GM21515 (cell line): ENCODE results near the gene RERE.

Source experiments
- ATAC-seq: cut with Tn5 transposase; IDR thresholded peaks from one replicate; pipeline ENCODE4 v1.9.1; 2021; ENCODE audit not compliant: unreplicated experiment

Gene RERE

DNA sequence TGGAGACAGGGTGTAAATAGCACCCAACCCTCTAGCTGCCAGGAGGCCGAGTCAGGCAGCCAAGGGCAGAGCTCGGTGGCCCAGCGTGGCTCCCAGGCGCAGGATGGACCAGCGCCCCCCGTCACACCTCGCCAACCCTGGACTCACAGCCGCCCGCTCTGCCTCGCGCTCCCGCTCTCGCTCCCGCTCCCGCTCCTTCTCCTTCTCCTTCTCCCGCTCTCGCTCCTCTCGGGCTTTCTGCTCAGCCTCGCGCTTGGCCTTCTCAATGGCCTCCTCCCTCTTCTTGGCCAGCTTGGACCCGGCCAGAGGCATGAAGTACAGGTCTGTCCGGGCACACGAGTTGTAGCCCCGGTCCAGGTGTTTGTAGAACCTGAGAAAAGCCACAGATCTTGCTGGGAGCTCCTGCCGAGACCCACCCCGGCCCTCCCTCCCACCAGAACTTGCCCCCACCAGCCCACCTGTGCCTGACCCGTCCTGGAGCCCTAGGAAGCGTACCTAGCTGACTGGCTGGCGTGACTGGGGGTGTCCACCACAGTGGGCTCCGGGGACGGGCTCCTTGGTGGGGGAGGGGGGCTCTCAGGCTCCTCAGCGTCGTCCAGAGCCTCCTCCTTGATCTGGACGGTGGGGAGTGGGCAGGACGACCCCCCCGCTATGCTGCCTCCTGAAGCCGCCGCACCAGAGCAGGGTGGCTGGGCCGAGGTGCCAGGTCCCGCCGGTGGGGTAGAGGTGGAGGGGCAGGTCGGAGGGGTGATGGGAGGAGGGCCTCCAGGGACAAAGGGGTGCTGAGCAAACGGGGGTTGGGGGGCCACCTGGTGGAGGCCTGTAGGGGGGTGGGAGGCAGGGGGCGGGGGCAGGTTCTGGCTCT lies 457.6 kb downstream of the RERE start:
- no peak for ATAC-seq

DNA sequence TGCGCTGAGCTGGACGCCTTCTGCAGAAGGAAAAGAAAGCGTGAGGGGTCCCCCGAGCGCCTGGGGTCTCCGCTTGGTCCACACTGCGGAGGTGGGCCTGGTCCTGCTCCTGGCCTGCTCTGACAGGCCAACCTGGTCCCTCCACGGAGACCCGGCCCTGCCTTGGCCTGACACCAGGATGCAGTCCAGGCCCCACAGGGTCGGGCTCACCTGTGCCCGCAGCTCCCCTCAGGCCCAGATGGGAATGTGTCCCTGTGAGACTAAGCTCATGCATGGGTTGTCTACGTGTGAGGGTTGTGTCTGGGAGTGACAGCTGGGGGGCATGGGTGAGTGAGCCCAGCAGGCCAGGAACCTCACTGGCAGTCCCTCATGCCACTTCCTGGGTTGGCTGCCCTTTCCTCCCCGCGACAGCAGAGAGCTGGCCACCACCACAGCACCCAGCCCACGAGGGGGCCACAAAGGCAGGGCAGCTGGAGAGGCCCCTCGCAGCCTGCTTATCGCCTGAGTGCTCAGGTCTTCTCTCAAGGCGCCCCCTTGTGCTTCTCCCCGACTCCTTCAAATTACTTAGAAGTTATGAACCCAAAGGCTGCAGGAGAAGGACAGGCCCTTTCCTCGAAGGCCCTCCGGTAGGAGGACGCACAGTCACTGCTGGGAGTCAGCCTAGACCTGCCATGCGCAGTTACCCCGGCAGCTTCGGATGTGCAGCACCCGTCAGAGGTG lies 458.4 kb downstream of the RERE start:
- no peak for ATAC-seq

GRCh38 chr1:8358241-8358896 lies 459.1 kb downstream of the RERE start:
- no peak for ATAC-seq

DNA sequence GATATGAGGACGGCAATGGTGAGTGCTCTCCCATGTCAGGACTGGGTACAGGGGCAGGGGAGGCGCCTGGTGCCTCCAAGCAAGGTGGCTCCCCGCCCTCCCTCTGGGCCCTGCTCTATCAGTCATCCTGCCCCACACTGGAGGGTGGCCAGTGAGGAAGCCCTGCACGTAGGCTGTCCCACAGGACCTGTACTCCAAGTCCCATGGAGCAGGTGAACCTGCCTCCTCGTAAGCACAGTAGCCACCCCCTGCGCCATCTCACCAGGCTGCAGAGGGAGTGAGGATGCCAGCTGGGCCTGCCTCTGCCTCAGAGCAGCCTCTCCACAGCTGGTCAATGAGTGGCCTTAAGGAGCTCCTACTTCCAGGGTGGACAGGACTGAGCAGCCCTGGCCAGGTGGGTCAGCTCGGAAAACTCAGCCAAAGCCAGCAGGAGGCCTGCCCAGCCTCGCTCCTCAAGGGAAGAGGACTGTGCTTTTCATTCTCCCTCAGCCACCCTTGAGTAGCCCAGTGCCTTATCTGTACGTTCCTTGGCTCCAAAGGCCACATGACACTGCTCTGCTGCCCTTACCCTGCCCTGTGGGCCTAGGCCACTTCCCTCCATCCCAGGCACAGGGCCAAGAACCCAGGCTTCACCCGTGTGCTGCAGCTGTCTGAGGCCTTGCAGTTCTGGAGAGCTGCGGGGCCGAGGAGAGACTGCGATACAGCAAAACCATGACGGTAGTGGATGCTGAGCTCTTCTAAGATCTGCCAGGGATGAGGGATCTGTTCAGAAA lies 459.9 kb downstream of the RERE start:
- ATAC-seq: no peak

- ATAC-seq: no peak
Measured at GRCh38 chr1:8356256-8357209, 460.9 kb downstream of the RERE start.

- no peak for ATAC-seq
Measured at GRCh38 chr1:8355439-8356255, 461.8 kb downstream of the RERE start.

DNA sequence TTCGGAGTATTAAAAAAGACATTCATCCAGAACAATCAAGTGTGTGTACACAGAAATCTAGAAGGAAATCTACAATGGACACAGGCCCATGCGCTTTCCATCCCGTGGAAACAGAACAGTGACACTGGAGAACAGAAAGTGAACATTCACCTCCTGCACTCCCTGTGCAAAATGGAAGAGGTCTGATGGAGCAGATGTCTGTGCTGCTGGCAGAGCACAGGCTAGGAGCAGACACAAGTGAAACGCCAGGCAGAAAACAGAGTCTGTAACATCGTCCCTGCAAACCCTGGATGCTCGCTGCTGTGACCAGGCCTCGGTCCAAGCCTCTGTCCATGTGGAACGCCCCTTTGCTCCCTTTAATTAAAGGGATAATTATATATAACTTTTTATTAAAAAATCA lies 463.4 kb downstream of the RERE start:
- ATAC-seq: no peak

DNA sequence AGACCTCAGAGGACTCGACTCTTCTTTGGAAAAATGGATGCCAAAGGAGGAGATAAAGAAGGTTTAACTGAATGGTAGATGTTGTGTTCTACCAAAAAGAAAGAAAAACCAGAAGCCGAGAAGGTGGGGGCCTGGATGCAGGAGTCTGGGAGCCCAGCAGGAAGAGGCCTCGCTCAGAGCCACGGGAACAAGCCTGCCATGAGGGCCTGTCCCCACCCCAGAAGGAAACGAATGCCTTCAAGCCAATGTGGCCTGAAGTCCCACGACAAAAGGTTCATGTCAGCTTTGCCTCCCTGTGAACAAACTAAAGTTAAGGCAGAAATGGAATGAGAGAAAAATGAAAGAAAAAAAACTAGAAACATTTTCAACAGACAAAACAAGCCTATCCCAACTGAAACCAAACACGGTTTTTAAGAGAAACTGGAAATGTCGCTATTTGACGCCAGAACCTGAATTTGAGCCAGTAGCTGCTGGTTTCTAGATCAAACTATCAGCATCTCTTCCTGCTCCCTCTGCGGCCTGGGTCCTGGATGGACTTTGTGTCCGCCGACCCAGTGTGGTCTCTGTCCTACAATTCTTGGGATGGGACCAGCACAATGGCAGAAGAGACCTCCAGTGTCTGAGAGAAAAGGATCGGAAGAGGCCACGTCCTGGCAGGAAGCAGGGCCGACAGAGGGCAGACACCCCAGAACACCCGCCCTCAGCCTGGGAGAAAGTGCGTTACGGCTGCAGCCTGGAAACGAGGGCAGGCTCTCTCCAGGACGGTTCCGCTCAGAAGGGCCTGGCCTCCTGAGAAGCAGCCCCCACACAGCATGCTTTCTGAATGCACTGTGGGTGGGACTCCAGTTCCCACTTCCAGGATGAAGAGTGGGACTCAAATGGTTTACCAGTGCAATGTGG lies 464.3 kb downstream of the RERE start:
- no peak for ATAC-seq

DNA sequence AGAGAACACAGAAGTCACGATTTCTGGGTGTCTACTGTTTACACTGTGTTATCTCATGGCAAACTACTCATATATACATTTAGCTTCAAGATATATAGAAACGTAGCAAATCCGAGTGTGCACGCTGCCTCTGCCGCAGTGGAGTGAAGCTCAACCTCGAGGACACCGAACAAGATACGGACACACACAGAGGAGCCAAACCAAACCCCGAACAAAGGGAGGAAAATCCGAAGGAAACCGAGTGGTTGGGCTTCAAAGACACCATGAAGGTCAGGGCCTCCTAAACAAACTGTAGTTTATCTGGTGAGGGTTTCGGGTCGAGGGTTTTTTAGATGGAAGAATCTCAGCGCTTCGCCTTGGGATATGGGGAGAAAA lies 465.0 kb downstream of the RERE start:
- ATAC-seq: no peak

DNA sequence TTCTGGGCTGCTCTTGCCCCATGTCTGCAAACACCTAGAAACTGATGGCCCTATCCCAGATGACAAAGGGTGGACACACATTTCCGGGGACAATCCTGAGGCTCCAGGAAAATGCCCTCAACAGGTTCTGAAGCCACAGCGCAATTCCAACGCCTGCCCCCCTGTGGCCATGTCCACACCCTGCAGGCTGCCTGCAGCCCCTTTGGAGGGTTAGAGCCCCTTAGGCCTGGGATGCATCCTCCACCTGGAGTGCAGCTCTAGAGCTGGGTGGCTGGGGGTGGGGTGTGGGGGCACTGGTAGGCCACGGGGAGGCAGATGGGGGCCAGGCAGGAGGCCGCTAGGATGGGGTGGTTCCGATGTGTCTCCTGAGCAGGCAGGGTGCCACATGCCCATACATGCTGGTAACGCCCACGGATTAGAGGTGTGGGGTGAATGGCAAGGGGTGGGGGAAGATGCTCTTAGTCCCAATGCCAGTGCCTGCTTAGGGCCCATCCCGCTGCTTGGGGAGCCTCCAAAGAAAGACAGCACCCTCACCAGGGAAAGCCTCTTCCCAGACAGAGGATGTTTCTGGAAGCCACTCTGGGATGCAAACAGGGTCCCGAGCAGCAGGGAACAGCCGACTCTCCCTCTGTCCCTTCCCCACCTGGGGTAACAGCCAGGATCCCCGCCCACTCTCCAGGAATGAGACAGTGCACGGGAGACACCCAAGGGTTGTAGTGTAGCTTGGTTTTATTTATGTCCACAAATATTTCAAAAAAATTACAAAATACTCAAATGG lies 465.6 kb downstream of the RERE start:
- ATAC-seq: no peak

- no peak for ATAC-seq
Measured at GRCh38 chr1:8350914-8351684, 466.3 kb downstream of the RERE start.

DNA sequence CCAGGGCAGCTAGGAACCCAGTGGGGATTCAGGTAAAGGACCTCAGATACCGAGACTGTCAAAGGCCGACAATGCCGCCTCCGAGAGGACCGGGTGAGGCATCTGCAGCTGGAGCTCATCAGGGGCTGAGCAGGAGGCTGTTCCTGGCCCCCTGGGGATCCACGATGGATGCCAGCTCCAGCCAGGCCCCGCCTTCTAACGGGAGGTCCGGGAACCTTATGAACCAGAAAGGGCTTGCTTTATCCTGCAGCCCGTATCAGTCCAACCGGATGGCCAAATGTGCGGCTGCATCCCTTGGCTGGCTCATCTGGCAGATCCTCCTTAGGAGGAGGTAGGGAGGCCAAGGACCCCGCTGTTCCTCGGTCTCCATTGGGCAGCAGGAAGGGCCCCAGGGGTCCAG lies 467.5 kb downstream of the RERE start:
- ATAC-seq: no peak

DNA sequence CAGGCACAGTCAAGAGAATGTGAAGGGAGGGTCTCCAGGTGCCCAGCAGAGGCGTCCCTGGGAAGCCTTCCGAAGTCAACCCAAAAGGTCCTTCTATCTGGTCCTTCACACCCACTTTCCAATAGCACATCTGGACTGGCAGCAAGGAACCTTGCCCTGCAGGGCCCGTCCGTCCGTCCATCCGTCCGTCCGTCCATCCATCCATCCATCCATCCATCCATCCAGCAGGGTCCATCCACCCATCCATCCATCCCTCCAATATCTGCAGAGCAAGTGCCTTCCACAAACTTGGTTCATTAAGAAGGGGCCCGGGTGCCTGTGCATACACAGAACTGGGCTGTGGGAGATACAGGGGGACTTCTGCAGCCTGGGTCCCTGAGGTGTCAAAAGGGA lies 468.0 kb downstream of the RERE start:
- no peak for ATAC-seq

DNA sequence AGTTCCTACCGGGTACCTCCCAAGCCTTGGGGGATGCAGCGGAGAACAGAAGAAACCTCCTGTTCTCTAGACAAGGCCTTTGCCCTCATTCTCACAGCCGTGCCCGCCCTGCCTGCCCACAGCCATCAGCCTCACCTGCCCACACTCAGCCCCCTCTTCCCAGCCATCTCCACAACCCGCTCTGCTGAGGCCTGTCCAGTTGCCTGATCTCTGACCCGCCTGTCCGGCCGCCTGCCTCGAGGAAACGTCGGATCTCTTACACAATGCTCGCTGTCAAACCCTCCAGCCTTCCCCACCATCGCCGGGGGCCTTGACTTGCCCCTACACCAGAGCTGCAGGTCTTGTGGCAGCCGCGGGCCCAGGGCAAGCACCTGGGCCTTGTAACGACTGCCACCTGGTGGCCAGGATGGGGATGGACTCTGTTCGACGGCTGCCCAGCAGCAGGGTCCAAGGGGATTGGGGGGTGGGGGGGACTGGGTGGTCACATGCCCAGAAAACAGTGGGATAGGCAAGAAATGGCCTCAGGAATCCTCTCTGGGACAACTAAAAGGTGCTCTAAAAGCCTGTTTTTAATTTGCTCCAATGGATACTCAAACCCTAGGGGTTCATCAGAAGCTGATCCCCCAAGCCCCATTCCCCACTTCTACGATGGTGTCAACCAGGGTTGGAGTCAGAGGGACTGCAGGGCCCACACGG lies 468.5 kb downstream of the RERE start:
- ATAC-seq: no peak

GRCh38 chr1:8348047-8348776 lies 469.2 kb downstream of the RERE start:
- no peak for ATAC-seq
